Hepatocyte (in vitro differentiated cells): ENCODE results near the gene TRIM72.

ENCODE experiments used
- EZH2 ChIP-seq: fragments of 200-600 bp; sonication (generic); IDR thresholded peaks from 2 replicates; pipeline ENCODE4 v1.6.1; 2016; ENCODE audit warnings: antibody characterized with exemption, mild to moderate bottlenecking, borderline replicate concordance
- EZH2phosphoT487 ChIP-seq: fragments of 200-600 bp; sonication (generic); IDR thresholded peaks from one replicate; pipeline ENCODE4 v1.6.1; 2018; ENCODE audit warnings: antibody characterized with exemption, mild to moderate bottlenecking, low read depth, moderate library complexity; ENCODE audit not compliant: unreplicated experiment, severe bottlenecking
- TF ChIP-seq, protein P1 (sequence below): fragments of 200-600 bp; sonication (generic); IDR thresholded peaks from 2 replicates; pipeline ENCODE4 v1.5.1; 2016; ENCODE audit warnings: antibody characterized with exemption, mild to moderate bottlenecking; ENCODE audit not compliant: poor library complexity

DNA sequence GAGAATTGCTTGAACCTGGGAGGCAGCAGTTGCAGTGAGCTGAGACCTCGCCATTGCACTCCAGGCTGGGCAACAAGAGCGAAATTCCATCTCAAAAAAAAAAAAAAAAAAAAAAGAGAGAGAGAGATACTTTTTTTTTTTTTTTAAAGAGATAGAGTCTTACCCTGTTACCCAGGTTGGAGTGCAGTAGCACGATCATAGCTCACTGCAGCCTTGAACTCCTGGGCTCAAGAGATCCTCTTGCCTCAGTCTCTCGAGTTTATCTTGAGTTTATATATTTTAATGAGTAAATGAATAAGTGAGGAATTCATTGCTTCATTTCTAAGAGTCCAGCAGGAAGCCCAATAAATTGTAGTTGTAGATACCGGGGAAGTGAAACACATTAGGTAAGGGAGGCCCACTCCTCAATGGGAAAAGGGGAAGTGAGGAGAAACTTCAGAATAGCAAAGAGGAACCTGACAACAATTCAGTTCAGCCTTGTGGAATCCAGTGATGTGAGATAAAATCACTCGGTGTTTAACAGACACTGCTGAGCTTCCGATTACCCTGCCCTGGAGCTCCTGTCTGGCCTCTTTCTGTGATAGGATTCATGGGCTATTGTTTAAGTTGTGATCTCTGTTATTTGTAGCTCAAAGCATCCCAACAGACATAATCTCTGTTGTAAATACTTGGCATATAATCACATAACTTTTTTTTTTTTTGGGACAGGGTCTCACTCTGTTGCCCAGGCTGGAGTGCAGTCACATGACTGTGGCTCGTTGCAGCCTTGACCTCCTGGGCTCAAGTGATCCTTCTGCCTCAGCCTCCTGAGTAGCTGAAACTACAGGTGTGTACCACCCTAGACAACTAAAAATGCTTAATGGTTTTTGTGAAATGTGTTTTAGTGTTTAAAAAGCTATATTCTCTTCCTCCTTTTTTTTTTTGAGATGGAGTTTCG, 30.1 kb downstream of the TRIM72 start:
- TF ChIP-seq, protein P1, sequence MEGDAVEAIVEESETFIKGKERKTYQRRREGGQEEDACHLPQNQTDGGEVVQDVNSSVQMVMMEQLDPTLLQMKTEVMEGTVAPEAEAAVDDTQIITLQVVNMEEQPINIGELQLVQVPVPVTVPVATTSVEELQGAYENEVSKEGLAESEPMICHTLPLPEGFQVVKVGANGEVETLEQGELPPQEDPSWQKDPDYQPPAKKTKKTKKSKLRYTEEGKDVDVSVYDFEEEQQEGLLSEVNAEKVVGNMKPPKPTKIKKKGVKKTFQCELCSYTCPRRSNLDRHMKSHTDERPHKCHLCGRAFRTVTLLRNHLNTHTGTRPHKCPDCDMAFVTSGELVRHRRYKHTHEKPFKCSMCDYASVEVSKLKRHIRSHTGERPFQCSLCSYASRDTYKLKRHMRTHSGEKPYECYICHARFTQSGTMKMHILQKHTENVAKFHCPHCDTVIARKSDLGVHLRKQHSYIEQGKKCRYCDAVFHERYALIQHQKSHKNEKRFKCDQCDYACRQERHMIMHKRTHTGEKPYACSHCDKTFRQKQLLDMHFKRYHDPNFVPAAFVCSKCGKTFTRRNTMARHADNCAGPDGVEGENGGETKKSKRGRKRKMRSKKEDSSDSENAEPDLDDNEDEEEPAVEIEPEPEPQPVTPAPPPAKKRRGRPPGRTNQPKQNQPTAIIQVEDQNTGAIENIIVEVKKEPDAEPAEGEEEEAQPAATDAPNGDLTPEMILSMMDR, result no peak
- TF ChIP-seq EZH2, result no peak
- TF ChIP-seq EZH2phosphoT487, result no peak
